Tibial nerve (tissue), 4 donors: ENCODE measurements around the gene AFMID.

Source experiments
- EP300 ChIP-seq, 2 donors: sonication (generic); formaldehyde crosslinking; IDR thresholded peaks; one replicate each; pipeline ENCODE4 v1.6.1; 2017; ENCODE audit warnings: antibody characterized with exemption in 2 of 2, mild to moderate bottlenecking in 1 of 2
- POLR2A ChIP-seq, 2 donors: fragments of 450-650 bp; IDR thresholded peaks; one replicate each; pipeline ENCODE4 v1.6.1; 2017; ENCODE audit warnings: antibody characterized with exemption in 2 of 2, mild to moderate bottlenecking in 2 of 2, moderate library complexity in 2 of 2
- TF ChIP-seq, protein P1 (sequence below), 5 experiments: fragments of 200-600 bp in 3 of 5; fragments of 450-650 bp in 2 of 5; sonication (generic) in 3 of 5; IDR thresholded peaks; one replicate each; pipeline ENCODE4 v1.5.1; 2016 to 2019; ENCODE audit warnings: antibody characterized with exemption in 5 of 5, mild to moderate bottlenecking in 3 of 5, moderate library complexity in 2 of 5

GRCh38 chr17:78214706-78215061 lies 27.5 kb downstream of the AFMID start:
- TF ChIP-seq, protein P1, sequence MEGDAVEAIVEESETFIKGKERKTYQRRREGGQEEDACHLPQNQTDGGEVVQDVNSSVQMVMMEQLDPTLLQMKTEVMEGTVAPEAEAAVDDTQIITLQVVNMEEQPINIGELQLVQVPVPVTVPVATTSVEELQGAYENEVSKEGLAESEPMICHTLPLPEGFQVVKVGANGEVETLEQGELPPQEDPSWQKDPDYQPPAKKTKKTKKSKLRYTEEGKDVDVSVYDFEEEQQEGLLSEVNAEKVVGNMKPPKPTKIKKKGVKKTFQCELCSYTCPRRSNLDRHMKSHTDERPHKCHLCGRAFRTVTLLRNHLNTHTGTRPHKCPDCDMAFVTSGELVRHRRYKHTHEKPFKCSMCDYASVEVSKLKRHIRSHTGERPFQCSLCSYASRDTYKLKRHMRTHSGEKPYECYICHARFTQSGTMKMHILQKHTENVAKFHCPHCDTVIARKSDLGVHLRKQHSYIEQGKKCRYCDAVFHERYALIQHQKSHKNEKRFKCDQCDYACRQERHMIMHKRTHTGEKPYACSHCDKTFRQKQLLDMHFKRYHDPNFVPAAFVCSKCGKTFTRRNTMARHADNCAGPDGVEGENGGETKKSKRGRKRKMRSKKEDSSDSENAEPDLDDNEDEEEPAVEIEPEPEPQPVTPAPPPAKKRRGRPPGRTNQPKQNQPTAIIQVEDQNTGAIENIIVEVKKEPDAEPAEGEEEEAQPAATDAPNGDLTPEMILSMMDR (IDR thresholded peaks at IDR 0.05), result no peak
- TF ChIP-seq POLR2A (IDR thresholded peaks at IDR 0.05), result no peak
- TF ChIP-seq EP300 (IDR thresholded peaks at IDR 0.05), result no peak
